DOHH2 (cell line): Measurements from ENCODE around the gene WWP2.
A peak's percentile ranks its signal among the peaks of the same experiment; 100 is the strongest.

Source experiments
- H3F3A ChIP-seq: fragments of 200-600 bp; sonication (generic), shearing (Covaris generic); 2 replicates; pipeline ENCODE4 v1.6.0; 2016; ENCODE audit warnings: antibody characterized with exemption, mild to moderate bottlenecking; ENCODE audit not compliant: control insufficient read depth, insufficient read depth
- H3K27ac ChIP-seq: fragments of 200-600 bp; sonication (generic); 2 replicates; pipeline ENCODE4 v1.5.1; 2014; ENCODE audit warnings: low read depth, mild to moderate bottlenecking, low read length, moderate library complexity
- H3K27me3 ChIP-seq: fragments of 200-600 bp; sonication (generic); 2 replicates; pipeline ENCODE4 v1.6.1; 2014; ENCODE audit warnings: mild to moderate bottlenecking, low read length, mixed read lengths; ENCODE audit not compliant: control insufficient read depth
- H3K36me3 ChIP-seq: fragments of 200-600 bp; sonication (generic); 2 replicates; pipeline ENCODE4 v1.6.1; 2014; ENCODE audit warnings: mild to moderate bottlenecking, low read length, moderate library complexity, mixed read lengths; ENCODE audit not compliant: control insufficient read depth
- H3K4me1 ChIP-seq: fragments of 200-600 bp; sonication (generic); 2 replicates; pipeline ENCODE4 v1.6.1; 2014; ENCODE audit warnings: mild to moderate bottlenecking, low read length, mixed read lengths; ENCODE audit not compliant: control insufficient read depth
- H3K4me2 ChIP-seq: fragments of 200-600 bp; sonication (generic); 2 replicates; pipeline ENCODE4 v1.6.0; 2014; ENCODE audit warnings: mild to moderate bottlenecking, low read length, moderate library complexity
- H3K4me3 ChIP-seq: fragments of 200-600 bp; sonication (generic); 2 replicates; pipeline ENCODE4 v1.5.1; 2014; ENCODE audit warnings: mild to moderate bottlenecking, low read length, mixed read lengths
- H3K79me2 ChIP-seq: fragments of 200-600 bp; sonication (generic); 2 replicates; pipeline ENCODE4 v1.6.1; 2014; ENCODE audit warnings: mild to moderate bottlenecking, low read length, mixed read lengths; ENCODE audit not compliant: control insufficient read depth
- H3K9me2 ChIP-seq: fragments of 200-600 bp; sonication (generic); replicated peaks from 2 replicates; pipeline ENCODE4 v1.6.1; 2014; ENCODE audit warnings: mild to moderate bottlenecking, low read length, mixed read lengths; ENCODE audit not compliant: control insufficient read depth
- H3K9me3 ChIP-seq: fragments of 200-600 bp; sonication (generic); 2 replicates; pipeline ENCODE4 v1.6.1; 2014; ENCODE audit warnings: antibody characterized with exemption, low read length, mixed read lengths; ENCODE audit not compliant: control insufficient read depth, insufficient read depth
- H4K20me1 ChIP-seq: fragments of 200-600 bp; sonication (generic); 2 replicates; pipeline ENCODE4 v1.6.0; 2014; ENCODE audit warnings: low read depth, mild to moderate bottlenecking, antibody characterized with exemption, low read length, moderate library complexity; ENCODE audit not compliant: control insufficient read depth, insufficient read depth
- CTCF ChIP-seq: fragments of 200-600 bp; sonication (generic); IDR thresholded peaks from one replicate; pipeline ENCODE4 v1.5.1; 2014; ENCODE audit warnings: antibody characterized with exemption, mild to moderate bottlenecking, low read depth, low read length; ENCODE audit not compliant: poor library complexity, severe bottlenecking
- EZH2phosphoT487 ChIP-seq: fragments of 200-600 bp; sonication (generic); IDR thresholded peaks from 2 replicates; pipeline ENCODE4 v1.6.1; 2017; ENCODE audit warnings: borderline replicate concordance, mild to moderate bottlenecking, antibody characterized with exemption, low read length, moderate library complexity, mixed read lengths

WWP2 gene

GRCh38 chr16:69937465-69937951 is 175.4 kb downstream of the WWP2 start:
- H3K9me3 ChIP-seq, result no peaks in the 10 kb centered on the region
- no peaks in the 10 kb centered on the region for H3K9me2 ChIP-seq
- H3K27me3 ChIP-seq, result no peaks in the 10 kb centered on the region
- TF ChIP-seq CTCF (peak; percentile 27), EZH2phosphoT487 (no peak)
- no peaks in the 10 kb centered on the region for H3F3A ChIP-seq
- no peaks in the 10 kb centered on the region for H4K20me1 ChIP-seq
- no peak overlapping the region for H3K4me3 ChIP-seq
- H3K4me1 ChIP-seq, result no peaks in the 10 kb centered on the region
- no peak overlapping the region for H3K4me2 ChIP-seq
- no peak overlapping the region for H3K27ac ChIP-seq
- H3K36me3 ChIP-seq, result peaks cover 22% of the 10 kb centered on the region
- no peaks in the 10 kb centered on the region for H3K79me2 ChIP-seq

GRCh38 chr16:69938981-69939820 is 177.1 kb downstream of the WWP2 start:
- TF ChIP-seq CTCF, result no peak
- no peak for TF ChIP-seq EZH2phosphoT487
- Histone ChIP-seq H3K36me3 (peaks cover 22% of the 10 kb centered on the region), H3F3A (no peaks in the 10 kb centered on the region)

GRCh38 chr16:69939821-69940585 is 177.9 kb downstream of the WWP2 start:
- Histone ChIP-seq H3K4me1 (no peaks in the 10 kb centered on the region), H3K27ac (no peak overlapping the region)

More at GRCh38 chr16:69938981-69939820, 177.1 kb downstream of the WWP2 start:
- Histone ChIP-seq H3K9me3 (no peaks in the 10 kb centered on the region), H3K27ac (no peak overlapping the region), H3K4me2 (no peak overlapping the region), H3K9me2 (no peaks in the 10 kb centered on the region), H3K27me3 (no peaks in the 10 kb centered on the region), H3K4me3 (no peak overlapping the region), H4K20me1 (no peaks in the 10 kb centered on the region), H3K4me1 (no peaks in the 10 kb centered on the region), H3K79me2 (no peaks in the 10 kb centered on the region)

More at GRCh38 chr16:69939821-69940585, 177.9 kb downstream of the WWP2 start:
- Histone ChIP-seq H3K4me2 (no peak overlapping the region), H3K9me3 (no peaks in the 10 kb centered on the region), H3K9me2 (no peaks in the 10 kb centered on the region), H3K4me3 (no peak overlapping the region), H3F3A (no peaks in the 10 kb centered on the region), H4K20me1 (no peaks in the 10 kb centered on the region), H3K36me3 (peaks cover 22% of the 10 kb centered on the region), H3K79me2 (no peaks in the 10 kb centered on the region), H3K27me3 (no peaks in the 10 kb centered on the region)
- TF ChIP-seq CTCF (no peak), EZH2phosphoT487 (no peak)
